CD4-positive, CD25-positive, alpha-beta regulatory T cell (primary cell): Measurements from ENCODE around the gene RMND1. TPM values are rescaled to one million over a fixed set of nuclear protein-coding genes. Genes with fewer than 3 reads are reported as not detected.

Experiments used
- ATAC-seq, 2 donors: fragments of 150-1000 bp; cut with Tn5 transposase; one replicate each; pipeline ENCODE4 v1.10.0; 2021; ENCODE audit warnings: low read depth in 2 of 2, moderate number of reproducible peaks in 2 of 2, moderate library complexity in 1 of 2
- DNase-seq, 3 donors: peaks; one replicate each; pipeline versions ENCODE4 v3.0.0 to v3.0.0-alpha.2; 2012 to 2022; ENCODE audit warnings: mixed read lengths in 1 of 3
- H3K27ac ChIP-seq: one replicate; pipeline ENCODE4 v1.7.0; 2013; ENCODE audit warnings: mild to moderate bottlenecking, low read length; ENCODE audit not compliant: insufficient read depth, poor library complexity, severe bottlenecking
- H3K27me3 ChIP-seq: one replicate; pipeline ENCODE4 v1.7.0; 2013; ENCODE audit warnings: low read length; ENCODE audit not compliant: control insufficient read depth, insufficient read depth
- H3K36me3 ChIP-seq: one replicate; pipeline ENCODE4 v1.7.0; 2013; ENCODE audit warnings: mild to moderate bottlenecking, low read length, moderate library complexity; ENCODE audit not compliant: control insufficient read depth, insufficient read depth
- H3K4me1 ChIP-seq: 2 replicates; pipeline ENCODE4 v1.7.0; 2013; ENCODE audit warnings: mild to moderate bottlenecking, low read length; ENCODE audit not compliant: insufficient read depth, control insufficient read depth, poor library complexity, severe bottlenecking
- H3K4me3 ChIP-seq: one replicate; pipeline ENCODE4 v1.7.0; 2013; ENCODE audit warnings: low read depth, mild to moderate bottlenecking, low read length, moderate library complexity
- H3K9me3 ChIP-seq, 2 experiments: 1 replicate in 1 of 2; 2 replicates in 1 of 2; pipeline ENCODE4 v1.7.0; 2013; ENCODE audit warnings: low read length in 2 of 2, mild to moderate bottlenecking in 1 of 2, moderate library complexity in 1 of 2; ENCODE audit not compliant: control insufficient read depth in 2 of 2
- H3K27ac Mint-ChIP-seq, 3 donors: one replicate each; pipeline ENCODE4 v1.8.0; 2020 to 2022; ENCODE audit warnings: mild to moderate bottlenecking in 3 of 3, mixed read lengths in 3 of 3, moderate library complexity in 2 of 3
- H3K27me3 Mint-ChIP-seq: one replicate; pipeline ENCODE4 v1.8.0; 2022; ENCODE audit warnings: mild to moderate bottlenecking, mixed read lengths
- H3K36me3 Mint-ChIP-seq: one replicate; pipeline ENCODE4 v1.8.0; 2020; ENCODE audit warnings: mixed read lengths
- H3K4me1 Mint-ChIP-seq, 4 donors: one replicate each; pipeline ENCODE4 v1.8.0; 2020 to 2022; ENCODE audit warnings: mixed read lengths in 4 of 4, mild to moderate bottlenecking in 1 of 4
- H3K4me3 Mint-ChIP-seq, 4 donors: one replicate each; pipeline ENCODE4 v1.8.0; 2020 to 2022; ENCODE audit warnings: mild to moderate bottlenecking in 4 of 4, mixed read lengths in 4 of 4, moderate library complexity in 3 of 4
- H3K9me3 Mint-ChIP-seq, 7 donors: one replicate each; pipeline ENCODE4 v1.8.0; 2020 to 2022; ENCODE audit warnings: mixed read lengths in 7 of 7, mild to moderate bottlenecking in 3 of 7, moderate library complexity in 2 of 7
- polyA plus RNA-seq, 4 donors: library from polyadenylated mRNA; unstranded; fragments of 300-500 nt; fragmentation: Illumina TruSeq; gene quantifications; one replicate each; pipeline ENCODE4 v1.2.3, GENCODE V29; 2021
- total RNA-seq: library from RNA; stranded (reverse); gene quantifications from one replicate; pipeline ENCODE4 v1.2.3, GENCODE V29; 2022

Gene RMND1
- total and polyA plus RNA-seq, 5 donors from 2014 or later, result 10.2 to 13.3 (median 11.9) TPM

DNA sequence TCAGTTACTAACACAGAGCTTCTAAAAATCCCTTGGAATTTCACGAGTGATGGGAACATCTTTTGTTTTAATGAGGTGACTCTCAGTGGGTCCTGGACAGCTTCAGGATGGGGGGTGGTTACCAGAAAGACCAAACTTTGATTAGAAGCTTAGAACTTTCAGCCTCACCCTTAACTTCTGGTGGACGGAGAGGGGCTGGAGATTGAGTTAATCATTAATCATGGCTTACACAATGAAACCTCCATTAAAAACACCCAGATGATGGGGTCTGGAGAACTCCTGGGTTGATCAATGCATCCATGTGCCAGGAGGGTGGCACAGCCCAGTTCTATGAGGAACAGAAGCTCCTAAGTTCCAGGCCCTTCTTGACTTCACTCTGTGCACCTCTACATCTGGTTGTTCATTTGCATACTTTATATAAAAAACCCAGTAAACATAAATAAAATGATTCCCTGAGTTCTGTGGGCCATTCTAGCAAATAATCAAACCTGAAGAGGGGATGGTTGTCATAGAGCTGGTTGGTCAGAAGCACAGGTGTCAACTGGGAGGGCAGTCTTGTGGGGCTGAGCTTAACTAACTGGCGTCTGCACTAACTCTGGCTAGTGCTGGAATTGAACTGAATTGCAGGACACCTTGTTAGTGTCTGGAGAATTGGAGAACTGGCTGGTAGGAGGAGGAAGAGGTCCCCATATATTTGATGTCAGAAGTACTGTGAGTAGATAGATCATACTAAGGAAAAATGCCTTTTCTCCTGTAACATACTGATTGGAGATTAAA is 10.3 kb downstream of the RMND1 start:
- Histone ChIP-seq H3K4me1 (peaks cover 9% of the 10 kb centered on the region), H3K9me3 (no peaks in the 10 kb centered on the region), H3K4me3 (no peak overlapping the region), H3K27ac (no peak overlapping the region), H3K27me3 (no peaks in the 10 kb centered on the region), H3K36me3 (peaks cover 19% of the 10 kb centered on the region)
- H3K4me3 Mint-ChIP-seq, result no peak overlapping the region
- peaks cover 27 to 63% (median 44%) of the 10 kb centered on the region in 4 donors for H3K4me1 Mint-ChIP-seq
- no peaks in the 10 kb centered on the region for H3K27me3 Mint-ChIP-seq
- peaks cover 11% of the 10 kb centered on the region for H3K36me3 Mint-ChIP-seq
- DNase-seq, result no peak
- H3K27ac Mint-ChIP-seq, result peak overlapping the region in 1 of 3 donors; percentile 37
- no peaks in the 10 kb centered on the region for H3K9me3 Mint-ChIP-seq
- ATAC-seq, result no peak

DNA sequence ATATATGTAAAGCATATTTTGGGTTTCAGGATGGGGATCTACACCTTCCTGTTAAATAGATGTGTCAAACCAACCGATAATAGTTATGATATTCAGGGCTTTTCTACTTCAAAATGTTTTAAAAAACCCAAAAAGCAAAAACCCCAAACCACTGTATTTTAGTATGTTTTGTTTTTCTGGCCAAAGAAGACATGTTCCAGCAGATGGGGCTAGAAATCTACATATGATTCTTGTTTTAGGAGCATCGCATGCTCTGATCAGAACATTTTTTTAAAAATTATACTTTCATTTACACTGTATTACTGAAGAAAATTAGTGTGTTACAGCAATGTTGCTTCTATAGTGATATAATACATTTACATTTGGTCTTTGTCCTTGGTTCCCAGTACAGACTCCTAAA is 11.0 kb downstream of the RMND1 start:
- Mint-ChIP-seq H3K9me3 (no peaks in the 10 kb centered on the region), H3K4me1 (peaks cover 32 to 63% (median 46%) of the 10 kb centered on the region in 4 donors), H3K4me3 (peak overlapping the region in 1 of 4 donors; percentile 38), H3K36me3 (peaks cover 18% of the 10 kb centered on the region), H3K27me3 (no peaks in the 10 kb centered on the region), H3K27ac (peak overlapping the region in 1 of 3 donors; percentile 37)
- no peak overlapping the region for H3K27ac ChIP-seq
- peaks cover 9% of the 10 kb centered on the region for H3K4me1 ChIP-seq
- ATAC-seq (no peak), DNase-seq (peak in 2 of 3 donors; percentile 51)
- H3K27me3 ChIP-seq, result no peaks in the 10 kb centered on the region
- peak overlapping the region; percentile 23 for H3K4me3 ChIP-seq
- H3K9me3 ChIP-seq, result no peaks in the 10 kb centered on the region
- peaks cover 19% of the 10 kb centered on the region for H3K36me3 ChIP-seq

DNA sequence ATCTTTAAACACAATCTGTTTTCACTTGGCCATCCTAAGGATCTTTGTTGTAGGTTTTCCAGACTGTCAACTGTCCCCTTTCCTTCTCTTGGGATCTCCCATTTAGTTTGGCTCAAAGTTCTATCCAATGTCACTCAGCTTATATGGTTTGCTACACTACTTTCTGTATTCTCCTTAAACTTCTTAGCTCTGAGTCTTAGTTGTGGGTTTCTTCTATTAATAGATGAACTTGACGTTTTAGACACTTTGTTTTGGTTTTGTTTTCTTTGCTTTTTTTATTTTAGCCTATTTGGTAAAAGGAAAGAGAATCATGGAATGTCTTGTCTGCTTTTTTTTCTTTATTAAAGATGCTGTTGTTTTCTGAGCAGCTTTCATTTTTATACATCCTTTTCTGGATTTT is 11.4 kb downstream of the RMND1 start:
- Histone ChIP-seq H3K27ac (no peak overlapping the region), H3K4me1 (peaks cover 9% of the 10 kb centered on the region), H3K27me3 (no peaks in the 10 kb centered on the region), H3K4me3 (peak overlapping the region; percentile 23), H3K36me3 (peaks cover 19% of the 10 kb centered on the region), H3K9me3 (no peaks in the 10 kb centered on the region)
- Mint-ChIP-seq H3K4me3 (no peak overlapping the region), H3K36me3 (peaks cover 17% of the 10 kb centered on the region), H3K4me1 (peaks cover 32 to 63% (median 43%) of the 10 kb centered on the region in 4 donors), H3K9me3 (no peaks in the 10 kb centered on the region), H3K27ac (peak overlapping the region in 2 of 3 donors; percentile 2 to 37), H3K27me3 (no peaks in the 10 kb centered on the region)
- ATAC-seq (no peak), DNase-seq (no peak)

DNA sequence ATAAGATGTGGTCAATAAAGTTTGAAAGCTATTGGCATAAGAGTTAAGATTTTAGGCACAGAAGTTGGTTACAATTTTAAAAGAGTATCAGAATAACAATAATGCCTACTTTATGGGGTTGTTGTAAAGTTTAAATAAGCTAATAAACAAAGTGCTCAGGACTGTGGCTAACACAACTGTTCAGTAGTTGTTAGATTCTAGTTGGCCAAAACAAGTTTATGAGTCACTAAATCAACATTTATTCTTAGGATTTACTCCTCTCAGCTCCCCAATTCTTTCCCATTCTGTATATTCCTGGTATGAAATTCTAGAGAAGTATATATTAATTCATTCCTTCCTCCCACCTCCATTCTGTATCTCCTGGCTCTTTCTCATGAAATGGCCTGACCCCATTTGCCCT is 14.5 kb downstream of the RMND1 start:
- Histone ChIP-seq H3K9me3 (no peaks in the 10 kb centered on the region), H3K4me3 (no peak overlapping the region), H3K4me1 (peaks cover 9% of the 10 kb centered on the region), H3K27me3 (no peaks in the 10 kb centered on the region), H3K36me3 (peaks cover 8% of the 10 kb centered on the region), H3K27ac (no peak overlapping the region)
- no peaks in the 10 kb centered on the region for H3K27me3 Mint-ChIP-seq
- H3K4me3 Mint-ChIP-seq, result no peak overlapping the region
- ATAC-seq, result no peak
- H3K27ac Mint-ChIP-seq, result peak overlapping the region in 1 of 3 donors; percentile 80
- no peak for DNase-seq
- peaks cover 27 to 47% (median 33%) of the 10 kb centered on the region in 4 donors for H3K4me1 Mint-ChIP-seq
- H3K36me3 Mint-ChIP-seq, result peaks cover 15% of the 10 kb centered on the region
- no peaks in the 10 kb centered on the region for H3K9me3 Mint-ChIP-seq

DNA sequence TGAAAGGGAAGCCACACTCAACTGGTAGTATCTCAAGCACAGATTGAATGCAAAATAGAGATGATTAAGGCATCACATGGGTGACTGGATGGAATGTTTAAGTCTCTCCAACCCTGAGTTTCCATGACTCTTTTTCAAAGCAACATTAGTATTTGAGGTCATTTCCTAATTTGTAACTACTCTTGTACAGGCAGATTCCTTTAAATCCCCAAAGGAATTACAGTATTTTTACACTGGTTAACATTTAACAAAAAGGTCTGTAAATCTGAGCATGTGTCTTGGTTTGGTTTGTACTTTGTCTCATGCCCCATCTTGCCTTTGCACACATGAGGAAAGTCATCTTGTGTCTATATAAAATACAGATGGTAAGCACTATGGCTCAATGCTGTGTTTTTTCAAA is 15.1 kb downstream of the RMND1 start:
- peak overlapping the region in 1 of 3 donors; percentile 40 for H3K27ac Mint-ChIP-seq
- peaks cover 15% of the 10 kb centered on the region for H3K36me3 Mint-ChIP-seq
- H3K9me3 Mint-ChIP-seq, result no peaks in the 10 kb centered on the region
- H3K27ac ChIP-seq, result no peak overlapping the region
- H3K4me1 ChIP-seq, result peaks cover 9% of the 10 kb centered on the region
- no peak overlapping the region for H3K4me3 Mint-ChIP-seq
- no peaks in the 10 kb centered on the region for H3K27me3 ChIP-seq
- H3K36me3 ChIP-seq, result peaks cover 12% of the 10 kb centered on the region
- no peak overlapping the region for H3K4me3 ChIP-seq
- peaks cover 23 to 42% (median 30%) of the 10 kb centered on the region in 4 donors for H3K4me1 Mint-ChIP-seq
- DNase-seq (no peak), ATAC-seq (no peak)
- H3K9me3 ChIP-seq, result no peaks in the 10 kb centered on the region
- no peaks in the 10 kb centered on the region for H3K27me3 Mint-ChIP-seq

DNA sequence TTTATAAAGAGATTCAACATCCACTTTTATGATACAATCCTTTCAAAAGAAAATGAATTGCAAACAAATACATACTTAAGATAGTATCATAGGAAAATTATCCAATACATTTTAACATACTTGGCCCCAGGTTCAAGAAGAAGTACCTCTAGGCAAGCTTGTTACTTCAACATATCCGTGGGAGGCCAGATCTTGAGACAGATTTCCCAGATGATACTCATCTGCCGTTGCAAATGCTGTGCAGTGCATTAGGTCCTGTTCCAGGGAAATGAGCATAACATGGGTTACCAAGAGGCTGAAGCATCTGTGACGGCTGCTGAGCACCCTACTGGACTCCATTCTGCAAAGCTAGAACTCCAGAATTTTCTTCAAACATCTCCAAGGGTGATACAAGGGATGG is 15.6 kb downstream of the RMND1 start:
- Mint-ChIP-seq H3K36me3 (peaks cover 17% of the 10 kb centered on the region), H3K4me1 (peaks cover 18 to 38% (median 26%) of the 10 kb centered on the region in 4 donors), H3K27me3 (no peaks in the 10 kb centered on the region), H3K27ac (peak overlapping the region in 1 of 3 donors; percentile 40), H3K9me3 (no peaks in the 10 kb centered on the region), H3K4me3 (no peak overlapping the region)
- Histone ChIP-seq H3K4me1 (peaks cover 5% of the 10 kb centered on the region), H3K27ac (no peak overlapping the region), H3K9me3 (no peaks in the 10 kb centered on the region), H3K27me3 (no peaks in the 10 kb centered on the region), H3K4me3 (no peak overlapping the region), H3K36me3 (peaks cover 14% of the 10 kb centered on the region)
- no peak for DNase-seq
- ATAC-seq, result no peak

DNA sequence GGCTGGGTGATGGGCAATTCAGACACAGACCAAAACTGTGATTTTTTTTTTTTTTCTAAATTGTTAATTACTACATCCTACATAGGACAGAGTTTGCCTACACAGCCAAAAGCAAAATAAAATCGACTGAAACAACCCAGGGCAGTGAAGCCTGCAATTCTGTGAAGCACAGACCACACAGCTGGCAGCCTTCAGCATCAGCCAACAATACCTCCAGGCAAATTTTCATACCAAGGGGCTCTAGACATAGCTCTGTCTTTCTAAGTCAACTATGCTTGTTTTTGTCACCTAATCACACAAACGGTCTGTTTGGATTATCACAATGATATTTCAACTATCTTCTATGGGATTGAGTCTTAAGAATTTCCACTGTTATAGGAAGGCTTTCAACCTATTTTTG is 17.6 kb downstream of the RMND1 start:
- Mint-ChIP-seq H3K4me1 (peaks cover 5 to 28% (median 18%) of the 10 kb centered on the region in 4 donors), H3K4me3 (no peak overlapping the region), H3K9me3 (no peaks in the 10 kb centered on the region), H3K36me3 (peaks cover 31% of the 10 kb centered on the region), H3K27me3 (no peaks in the 10 kb centered on the region), H3K27ac (no peak overlapping the region)
- Histone ChIP-seq H3K4me1 (no peaks in the 10 kb centered on the region), H3K9me3 (no peaks in the 10 kb centered on the region), H3K27ac (no peak overlapping the region), H3K36me3 (peaks cover 33% of the 10 kb centered on the region), H3K27me3 (no peaks in the 10 kb centered on the region), H3K4me3 (no peak overlapping the region)
- no peak for DNase-seq
- no peak for ATAC-seq

DNA sequence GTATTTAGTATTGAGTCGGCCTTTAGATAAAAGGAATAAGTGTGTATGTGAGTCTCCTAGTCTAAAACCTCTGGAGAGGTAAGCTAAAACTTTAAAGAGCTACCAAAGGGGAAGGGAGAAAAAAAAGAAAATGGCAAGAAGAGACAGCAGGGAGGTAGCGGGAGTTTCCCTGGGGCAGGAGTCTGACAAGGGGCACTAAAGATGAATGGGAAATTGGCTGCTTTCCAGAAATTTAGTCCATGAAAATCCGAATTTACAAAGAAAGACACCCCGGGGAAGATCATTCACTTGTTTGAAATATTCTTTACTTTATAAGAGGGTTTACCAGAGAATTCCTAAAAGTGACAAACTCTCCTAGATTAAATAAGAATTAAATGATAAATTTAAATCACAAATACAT is 19.3 kb downstream of the RMND1 start:
- no peak overlapping the region for H3K27ac Mint-ChIP-seq

More for the DNA sequence above, 19.3 kb downstream of the RMND1 start:
- H3K9me3 Mint-ChIP-seq, result no peaks in the 10 kb centered on the region
- Histone ChIP-seq H3K27ac (no peak overlapping the region), H3K4me1 (no peaks in the 10 kb centered on the region), H3K4me3 (no peak overlapping the region), H3K9me3 (no peaks in the 10 kb centered on the region), H3K27me3 (no peaks in the 10 kb centered on the region), H3K36me3 (peaks cover 41% of the 10 kb centered on the region)
- no peak for ATAC-seq
- H3K4me1 Mint-ChIP-seq, result peaks cover 5 to 15% (median 13%) of the 10 kb centered on the region in 4 donors
- H3K27me3 Mint-ChIP-seq, result no peaks in the 10 kb centered on the region
- H3K36me3 Mint-ChIP-seq, result peaks cover 32% of the 10 kb centered on the region
- no peak overlapping the region for H3K4me3 Mint-ChIP-seq
- no peak for DNase-seq
